ENCODE data around the gene CYP20A1.
"Not testable (repeated sequence)": the region's sequence is repeated elsewhere in the genome, so short reads cannot be mapped to it uniquely, and the experiment has no call there.

CYP20A1 gene

GRCh38 chr2:203279288-203279687 lies 40.5 kb downstream of the CYP20A1 start:
- H3K27ac ChIP-seq, result no peak overlapping the region
- no peak overlapping the region for H3K4me3 ChIP-seq

DNA sequence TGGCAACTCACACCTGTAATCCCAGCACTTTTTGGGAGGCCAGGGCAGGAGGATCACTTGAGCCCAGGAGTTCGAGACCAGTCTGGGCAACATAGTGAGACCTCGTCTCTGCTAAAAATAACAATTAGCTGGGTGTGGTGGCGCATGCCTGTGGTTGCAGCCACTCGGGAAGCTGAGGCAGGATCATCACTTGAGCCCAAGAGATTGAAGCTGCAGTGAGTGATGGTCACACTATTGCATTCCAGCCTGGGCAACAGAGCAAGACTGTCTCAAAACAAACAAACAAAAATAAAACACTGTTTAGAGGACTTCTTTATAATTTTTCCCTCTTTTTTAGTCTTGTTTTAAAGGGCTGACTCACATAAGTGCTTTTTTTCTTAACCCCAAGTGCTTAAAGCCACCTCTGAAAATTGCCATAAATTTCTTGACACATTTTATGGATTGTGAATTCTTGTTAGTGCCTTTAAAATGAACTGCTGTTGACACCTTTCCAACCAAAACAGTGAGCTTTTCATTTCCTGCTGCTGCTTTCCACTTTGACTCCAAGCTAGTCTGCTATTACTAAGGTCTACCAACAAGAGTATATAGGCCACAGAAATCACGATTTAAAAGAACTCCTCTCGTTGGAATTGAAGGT lies 41.7 kb downstream of the CYP20A1 start:
- no peak overlapping the region for H3K4me3 ChIP-seq
- H3K27ac ChIP-seq, result no peak overlapping the region

GRCh38 chr2:203282101-203282500 lies 43.3 kb downstream of the CYP20A1 start:
- H3K27ac ChIP-seq, result no peak overlapping the region
- H3K4me3 ChIP-seq, result no peak overlapping the region

DNA sequence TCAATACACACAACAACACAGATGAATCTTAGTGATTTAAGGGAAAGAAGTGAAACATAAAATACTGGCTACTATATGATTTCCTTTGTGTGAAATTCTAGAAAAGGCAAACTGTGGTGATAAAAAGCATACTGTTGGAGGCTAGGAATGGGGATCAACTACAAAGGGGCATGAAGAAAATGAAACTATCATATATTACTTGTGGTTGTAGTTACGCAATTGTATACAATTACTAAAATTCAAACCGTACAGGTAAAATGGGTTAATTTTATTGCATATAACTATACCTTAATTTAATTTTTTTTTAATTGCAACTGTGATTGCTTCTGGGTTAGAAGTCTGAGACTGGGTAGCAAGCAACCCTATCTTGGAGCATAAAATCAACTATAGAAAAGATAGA lies 47.7 kb downstream of the CYP20A1 start:
- Histone ChIP-seq H3K4me3 (no peak overlapping the region), H3K27ac (no peak overlapping the region)

DNA sequence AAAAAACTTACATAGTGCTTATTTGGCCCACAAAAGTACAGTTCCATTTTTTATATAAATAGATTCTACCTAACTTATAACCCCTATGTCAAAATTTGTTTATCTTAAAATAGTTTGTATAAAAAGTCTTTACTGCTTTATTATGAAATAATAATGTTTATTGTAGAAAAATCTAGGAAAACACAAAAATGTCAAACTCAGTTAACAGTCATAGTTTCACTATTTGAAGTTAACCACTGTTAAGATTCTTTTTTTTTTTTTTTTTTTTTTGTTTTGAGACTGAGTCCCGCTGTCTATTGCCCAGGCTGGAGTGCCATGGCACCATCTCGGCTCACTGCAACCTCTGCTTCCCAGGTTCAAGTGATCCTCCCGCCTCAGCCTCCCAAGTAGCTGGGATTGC lies 62.8 kb downstream of the CYP20A1 start:
- H3K27ac ChIP-seq, result no peak overlapping the region
- H3K4me3 ChIP-seq, result no peak overlapping the region

DNA sequence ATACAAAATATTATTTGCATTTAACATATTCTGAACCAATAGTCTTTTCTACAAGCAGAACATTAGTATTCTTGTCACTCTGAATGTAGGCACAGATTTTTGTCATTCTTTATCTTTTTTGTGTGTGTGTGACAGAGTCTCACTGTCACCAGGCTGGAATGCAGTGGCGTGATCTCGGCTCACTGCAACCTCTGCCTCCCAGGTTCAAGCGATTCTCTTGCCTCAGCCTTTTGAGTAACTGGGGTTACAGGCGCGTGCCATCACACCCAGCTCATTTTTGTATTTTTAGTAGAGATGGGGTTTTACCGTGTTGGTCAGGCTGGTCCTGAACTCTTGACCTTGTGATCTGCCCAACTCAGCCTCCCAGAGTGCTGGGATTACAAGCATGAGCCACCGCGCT lies 63.8 kb downstream of the CYP20A1 start:
- H3K4me3 ChIP-seq, H3K27ac ChIP-seq: not testable (repeated sequence)

DNA sequence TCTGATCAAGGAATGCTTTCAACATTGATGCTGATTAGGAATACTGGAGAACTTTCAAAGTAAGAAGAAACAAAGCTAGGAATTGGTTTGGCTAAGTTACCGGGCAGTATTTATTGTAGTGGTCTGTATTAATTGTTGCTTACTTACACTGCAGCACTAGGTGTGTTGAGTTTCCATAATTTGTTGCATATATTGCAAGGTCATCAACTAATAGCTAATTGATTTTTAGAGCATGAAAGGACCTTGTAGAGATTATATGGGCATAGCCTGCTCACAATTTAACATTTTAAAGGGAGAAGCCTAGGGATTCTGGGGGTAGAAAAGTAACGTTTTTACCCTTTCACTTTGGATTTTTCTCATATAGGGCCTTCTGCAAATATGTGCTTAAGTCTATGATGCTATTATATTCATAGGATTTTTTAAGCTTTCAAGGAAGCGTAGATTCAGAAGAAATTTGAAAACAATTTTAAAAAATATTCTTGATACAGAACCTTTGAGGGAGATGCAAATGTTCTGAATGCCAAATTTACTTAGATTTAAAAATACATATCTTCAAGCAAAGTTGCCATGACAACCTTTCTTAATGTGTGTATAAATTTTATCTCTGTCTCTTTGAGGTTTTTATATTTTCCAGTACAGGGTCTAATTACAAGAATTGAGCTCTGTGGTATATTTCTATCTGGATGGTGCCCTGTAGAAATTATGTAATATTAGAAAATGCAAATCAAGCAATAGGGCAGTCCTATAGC lies 72.0 kb downstream of the CYP20A1 start:
- no peak overlapping the region for H3K27ac ChIP-seq

GRCh38 chr2:203326356-203326755 lies 87.5 kb downstream of the CYP20A1 start:
- no peak overlapping the region for H3K4me3 ChIP-seq
- H3K27ac ChIP-seq, result no peak overlapping the region

More for the DNA sequence above, 72.0 kb downstream of the CYP20A1 start:
- no peak overlapping the region for H3K4me3 ChIP-seq

GRCh38 chr2:203327582-203327900 lies 88.7 kb downstream of the CYP20A1 start:
- H3K27ac ChIP-seq, result peak overlapping the region in 20 of 21 experiments; percentile 13 to 90 (median 81)
- H3K4me3 ChIP-seq, result peak overlapping the region; percentile 74 to 99 (median 93)

DNA sequence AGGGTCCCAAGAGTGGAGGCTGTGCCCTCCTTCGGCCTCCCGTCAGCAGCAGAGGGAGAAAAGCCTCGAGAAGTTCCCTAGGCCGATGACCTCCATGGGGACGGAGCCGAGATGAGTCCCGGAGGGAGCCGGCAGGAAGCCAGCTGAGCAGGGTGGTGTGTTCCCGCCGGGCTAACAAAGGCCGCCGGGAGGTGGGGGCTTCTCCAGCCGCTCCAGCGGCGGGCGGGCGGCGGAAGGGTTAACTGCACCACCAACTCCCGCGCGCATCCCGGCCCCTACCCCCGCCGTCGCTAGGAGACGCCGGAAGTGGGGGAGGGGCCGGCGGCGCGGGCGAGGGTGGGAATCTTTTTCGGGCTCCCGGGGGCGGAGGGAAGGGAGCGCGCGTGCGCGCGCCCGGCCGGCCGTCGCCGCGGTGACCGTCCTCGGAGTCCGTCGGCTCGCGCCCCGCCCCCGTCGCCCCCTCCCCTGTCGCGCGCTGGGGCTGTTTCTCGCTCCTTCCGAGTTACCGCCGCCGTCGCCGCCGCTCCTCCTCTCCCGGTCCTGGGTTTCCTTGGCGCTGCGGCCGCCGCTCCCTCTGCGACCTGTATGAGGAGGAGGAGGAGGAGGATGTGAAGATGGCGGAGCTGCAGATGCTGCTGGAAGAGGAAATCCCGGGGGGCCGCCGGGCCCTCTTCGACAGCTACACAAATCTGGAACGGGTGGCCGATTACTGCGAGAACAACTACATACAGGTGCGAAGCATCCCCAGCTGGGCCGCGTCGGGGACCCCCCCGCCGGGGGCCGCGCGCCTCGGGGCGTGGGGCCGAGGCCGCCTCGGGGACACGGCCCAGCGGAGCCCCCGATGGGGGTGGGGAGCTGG lies 89.3 kb downstream of the CYP20A1 start, which contains the start of gene ABI2:
Gene ABI2, plus strand, starts transcription at position 494 of the 859 bp plus-strand sequence. Its CDS starts 121 bp downstream, at position 615.
- peak within 1 kb of the TSS in 20 of 21 experiments; percentile 13 to 90 (median 81) for H3K27ac ChIP-seq
- peak within 1 kb of the TSS; percentile 74 to 99 (median 93) for H3K4me3 ChIP-seq

GRCh38 chr2:203328760-203329540 lies 90.1 kb downstream of the CYP20A1 start:
- H3K27ac ChIP-seq, result peak overlapping the region in 20 of 21 experiments; percentile 13 to 90 (median 81)

DNA sequence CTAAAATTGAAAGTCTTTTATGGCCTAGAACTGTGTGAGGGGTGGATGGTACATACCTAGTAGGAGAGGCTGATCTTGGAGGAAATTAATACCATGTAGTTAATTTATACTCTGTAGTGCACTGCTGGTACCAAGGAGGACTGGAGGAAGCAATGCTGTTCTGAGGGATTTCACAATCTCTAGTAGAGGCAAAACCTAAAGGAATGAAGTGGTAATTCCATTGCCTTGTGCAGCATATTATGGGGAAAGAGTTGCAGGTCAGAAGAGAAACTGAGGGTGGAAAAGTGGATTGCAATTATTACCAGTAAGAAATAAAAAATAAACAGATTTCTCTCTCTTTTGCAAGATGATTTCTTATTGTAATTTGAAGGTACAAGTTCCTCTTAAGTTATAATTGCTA lies 91.6 kb downstream of the CYP20A1 start:
- Histone ChIP-seq H3K4me3 (no peak overlapping the region), H3K27ac (no peak overlapping the region)

More at GRCh38 chr2:203328760-203329540, 90.1 kb downstream of the CYP20A1 start:
- H3K4me3 ChIP-seq, result peak overlapping the region; percentile 74 to 99 (median 93)

DNA sequence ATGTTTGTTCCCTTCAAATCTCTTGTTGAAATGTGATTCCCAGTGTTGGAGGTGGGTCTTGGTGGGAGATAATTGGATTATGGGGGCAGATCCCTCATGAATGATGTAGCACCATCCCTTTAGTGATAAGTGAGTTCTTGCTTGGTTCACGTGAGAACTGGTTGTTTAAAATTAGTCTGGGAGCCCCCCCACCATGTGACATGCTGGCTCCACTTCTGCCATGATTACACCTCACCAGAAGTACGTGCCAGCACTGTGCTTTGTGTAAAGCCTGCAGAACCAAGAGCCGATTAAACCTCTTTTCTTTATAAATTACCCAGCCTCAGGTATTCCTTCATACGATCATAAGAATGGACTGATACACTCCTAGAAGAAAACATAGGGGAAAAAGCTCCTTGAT lies 99.5 kb downstream of the CYP20A1 start:
- H3K27ac ChIP-seq, result no peak overlapping the region
- no peak overlapping the region for H3K4me3 ChIP-seq

GRCh38 chr2:203340791-203341487 lies 102.1 kb downstream of the CYP20A1 start:
- H3K4me3 ChIP-seq, result no peak overlapping the region
- no peak overlapping the region for H3K27ac ChIP-seq

DNA sequence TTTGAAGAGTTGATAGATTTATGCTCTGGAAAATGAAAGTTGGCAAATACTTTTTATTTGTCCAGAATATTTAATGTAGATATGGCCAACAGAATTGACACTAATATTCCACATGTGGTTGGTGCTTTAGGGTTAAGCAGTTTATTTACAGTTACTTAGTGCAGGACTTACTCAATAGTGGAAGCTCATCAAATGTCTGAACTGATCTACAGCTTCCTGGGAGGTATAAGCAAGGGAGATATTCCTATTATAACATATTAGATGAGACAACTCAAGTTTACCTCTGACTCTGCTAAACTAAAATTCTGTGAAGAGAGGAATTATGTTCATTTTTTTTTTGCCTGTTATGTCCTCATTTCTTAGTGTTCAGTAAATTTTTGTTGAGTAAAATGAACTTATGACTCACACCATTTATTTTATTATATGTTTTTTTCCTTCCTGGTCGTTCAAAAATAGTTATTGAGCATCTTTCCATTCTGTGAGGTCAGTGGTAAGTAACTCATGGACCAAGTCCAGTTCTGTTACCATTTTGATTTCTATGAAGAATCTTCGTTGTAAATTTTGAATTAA lies 103.0 kb downstream of the CYP20A1 start:
- H3K4me3 ChIP-seq, result no peak overlapping the region
- H3K27ac ChIP-seq, result no peak overlapping the region

GRCh38 chr2:203342374-203342773 lies 103.6 kb downstream of the CYP20A1 start:
- H3K4me3 ChIP-seq, H3K27ac ChIP-seq: not testable (repeated sequence)

DNA sequence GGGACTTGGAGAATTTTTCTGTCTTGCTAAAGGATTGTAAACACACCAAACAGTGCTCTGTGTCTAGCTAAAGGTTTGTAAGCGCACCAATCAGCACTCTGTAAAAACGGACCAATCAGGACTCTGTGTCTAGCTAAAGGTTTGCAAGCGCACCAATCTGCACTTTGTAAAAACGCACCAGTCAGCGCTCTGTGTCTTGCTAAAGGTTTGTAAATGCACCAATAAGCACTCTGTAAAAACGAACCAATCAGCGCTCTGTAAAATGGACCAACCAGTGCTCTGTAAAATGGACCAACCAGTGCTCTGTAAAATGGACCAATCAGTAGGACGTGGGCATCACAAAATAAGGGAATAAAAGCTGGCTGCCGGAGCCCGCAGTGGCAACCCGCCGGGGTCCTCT lies 105.8 kb downstream of the CYP20A1 start:
- Histone ChIP-seq H3K4me3 (no peak overlapping the region), H3K27ac (no peak overlapping the region)

DNA sequence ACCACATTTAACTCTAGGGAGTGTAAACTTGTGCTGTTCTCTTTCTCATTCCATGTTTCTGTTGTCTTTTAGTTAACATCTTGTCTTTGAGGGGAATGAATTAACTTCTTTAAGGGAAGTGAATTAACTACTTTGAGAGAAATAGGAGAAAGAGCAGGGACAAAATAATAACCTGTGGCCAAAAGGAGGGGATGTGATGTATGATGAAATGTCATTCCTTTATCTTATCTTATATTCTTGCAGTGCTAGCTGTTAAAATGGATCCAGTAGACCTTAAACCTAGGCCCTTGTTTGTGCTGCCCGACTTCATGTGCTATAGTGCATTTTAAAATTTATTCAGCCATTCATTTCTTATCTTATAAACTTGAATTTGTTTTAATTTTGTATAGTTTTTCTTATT lies 107.8 kb downstream of the CYP20A1 start:
- H3K27ac ChIP-seq, result no peak overlapping the region

GRCh38 chr2:203347375-203347774 lies 108.6 kb downstream of the CYP20A1 start:
- H3K4me3 ChIP-seq, result no peak overlapping the region

More for the DNA sequence above, 107.8 kb downstream of the CYP20A1 start:
- no peak overlapping the region for H3K4me3 ChIP-seq

More at GRCh38 chr2:203347375-203347774, 108.6 kb downstream of the CYP20A1 start:
- H3K27ac ChIP-seq, result no peak overlapping the region

Measured in skin epidermis (tissue), 12 donors.